Measurements from ENCODE around the gene ZNF319.
"Not testable (repeated sequence)": the region's sequence is repeated elsewhere in the genome, so short reads cannot be mapped to it uniquely, and the experiment has no call there.

The ZNF319 gene

GRCh38 chr16:58020628-58021521 lies 20.4 kb upstream of the ZNF319 start:
- DNase-seq, result peak; percentile 30

DNA sequence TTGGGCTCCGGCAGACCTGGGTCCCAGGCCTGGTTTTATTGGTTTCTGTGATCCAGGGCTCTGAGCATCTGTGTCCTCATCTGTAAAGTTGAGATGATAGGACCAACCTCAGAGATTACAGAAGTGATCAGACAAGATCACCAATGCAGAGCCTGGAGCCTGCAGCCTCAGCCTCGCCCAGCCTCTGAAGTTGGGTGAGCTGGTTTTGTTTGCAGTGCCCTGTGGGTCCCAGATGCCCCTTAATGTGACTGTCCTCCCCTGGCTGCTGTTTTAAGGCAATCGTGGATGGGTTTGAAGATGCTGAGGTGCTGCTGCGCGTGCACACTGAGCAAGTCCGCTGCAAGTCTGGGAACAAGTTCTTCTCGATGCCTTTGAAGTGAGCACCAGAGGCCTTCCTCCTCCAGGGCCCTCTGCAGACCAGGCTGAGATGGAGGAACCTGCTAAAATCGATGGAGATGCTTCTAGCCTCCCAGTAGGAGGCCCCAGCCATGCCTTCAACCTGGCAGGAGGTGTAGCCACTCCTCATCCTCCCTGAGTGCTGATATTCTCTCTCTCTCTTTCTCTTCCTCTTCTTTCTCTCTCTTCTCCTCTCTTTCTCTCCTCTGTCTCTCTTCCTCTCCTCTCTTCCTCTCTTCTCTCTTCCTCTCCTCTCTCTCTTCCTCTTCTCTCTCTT lies 19.5 kb upstream of the ZNF319 start:
- no peak for DNase-seq

- no peak for DNase-seq
These were observed 18.3 kb upstream of the ZNF319 start for GRCh38 chr16:58018803-58019202.

GRCh38 chr16:58016840-58017446 lies 16.5 kb upstream of the ZNF319 start:
- no peak for DNase-seq

DNA sequence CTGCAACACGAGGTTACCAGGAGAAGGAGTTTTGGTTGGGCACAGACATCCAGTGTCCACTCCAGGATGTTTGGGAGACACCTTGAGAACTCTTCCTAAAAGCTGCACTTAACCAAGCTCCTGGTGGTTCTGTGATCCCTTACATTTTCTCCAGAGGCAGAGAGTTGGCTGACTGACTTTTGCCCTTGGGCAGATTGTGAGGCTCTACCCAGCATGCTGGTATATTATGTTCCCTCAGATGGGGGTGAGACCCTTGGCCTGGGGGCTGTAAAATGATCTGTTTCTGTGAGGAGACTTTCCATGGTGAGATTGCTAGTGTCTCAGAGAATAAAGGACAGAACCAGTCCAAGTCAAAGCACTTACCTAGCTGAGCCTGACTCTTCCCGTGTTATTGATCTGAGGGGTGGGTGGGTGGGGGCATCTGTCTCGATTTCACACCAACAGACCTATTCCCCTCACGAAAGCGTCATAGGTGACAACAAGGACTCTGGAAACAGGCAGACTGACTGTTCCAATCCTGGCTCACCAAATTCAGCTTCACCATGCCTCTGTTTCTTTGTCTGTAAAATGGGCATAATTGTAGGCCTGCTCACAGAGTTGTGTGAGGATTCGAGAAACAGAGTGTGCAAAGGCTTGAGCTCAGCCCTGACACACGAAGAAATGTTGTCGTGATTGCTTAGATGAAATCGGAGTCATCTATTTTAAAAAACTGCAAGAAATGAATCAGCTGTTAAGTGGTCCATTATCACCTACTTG lies 12.9 kb upstream of the ZNF319 start:
- no peak for DNase-seq

DNA sequence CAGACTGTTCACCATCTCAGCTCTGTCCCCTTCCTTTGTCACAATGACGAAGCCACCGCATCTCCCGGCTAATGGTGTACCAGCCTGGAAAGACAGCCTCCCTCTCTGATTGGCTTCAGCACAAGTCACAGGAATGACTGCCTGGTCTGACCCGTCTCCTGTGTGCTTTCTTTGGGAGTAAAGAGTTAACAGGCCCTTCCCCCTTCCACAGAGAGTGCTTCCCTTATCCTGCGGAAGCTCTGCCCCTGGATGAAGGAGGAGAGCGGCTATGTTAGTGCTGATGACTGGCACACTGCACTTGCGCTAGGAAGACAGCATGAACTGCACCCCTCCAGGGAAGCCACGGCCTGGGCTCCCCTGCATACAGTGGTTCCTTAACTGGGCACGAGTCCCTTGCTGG lies 12.0 kb upstream of the ZNF319 start:
- no peak for DNase-seq

DNA sequence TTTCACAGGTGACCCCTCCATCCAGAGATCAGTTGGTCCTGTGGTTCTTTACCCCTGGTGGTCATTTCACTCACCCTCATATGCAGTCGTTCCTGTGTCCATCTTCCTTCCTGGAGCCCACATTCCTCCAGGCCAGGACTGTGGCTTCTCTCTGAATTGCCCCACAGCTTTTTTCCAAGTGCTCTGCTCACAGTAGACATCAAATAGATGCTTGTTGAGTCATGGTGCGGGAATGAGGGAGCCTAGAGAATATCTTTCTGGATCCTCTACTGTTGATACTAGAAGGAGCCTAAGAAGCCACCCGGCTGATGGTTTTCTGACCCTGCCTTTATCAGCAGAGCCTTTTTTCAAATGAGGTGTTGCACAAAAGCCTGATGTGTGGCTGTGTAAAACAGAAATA lies 11.2 kb upstream of the ZNF319 start:
- DNase-seq, result peak; percentile 40

DNA sequence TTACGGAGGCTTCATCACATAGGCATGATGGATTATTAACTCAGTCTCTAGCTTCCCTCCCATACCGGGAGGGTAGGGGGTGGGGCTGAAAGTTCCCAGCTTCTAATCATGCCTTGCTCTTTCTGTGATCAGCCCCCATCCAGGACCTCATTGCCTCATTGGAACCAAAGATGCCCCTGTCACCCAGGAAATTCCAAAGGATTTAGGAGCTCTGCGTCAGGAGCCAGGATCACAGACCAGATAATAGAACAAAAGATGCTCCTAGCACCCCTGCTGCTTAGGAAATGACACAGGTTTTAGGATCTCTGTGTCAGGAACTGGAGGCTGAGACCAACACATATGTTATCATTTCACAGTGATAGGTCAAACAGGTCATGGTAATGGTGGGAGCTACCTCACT lies 10.4 kb upstream of the ZNF319 start:
- DNase-seq, result no peak

DNA sequence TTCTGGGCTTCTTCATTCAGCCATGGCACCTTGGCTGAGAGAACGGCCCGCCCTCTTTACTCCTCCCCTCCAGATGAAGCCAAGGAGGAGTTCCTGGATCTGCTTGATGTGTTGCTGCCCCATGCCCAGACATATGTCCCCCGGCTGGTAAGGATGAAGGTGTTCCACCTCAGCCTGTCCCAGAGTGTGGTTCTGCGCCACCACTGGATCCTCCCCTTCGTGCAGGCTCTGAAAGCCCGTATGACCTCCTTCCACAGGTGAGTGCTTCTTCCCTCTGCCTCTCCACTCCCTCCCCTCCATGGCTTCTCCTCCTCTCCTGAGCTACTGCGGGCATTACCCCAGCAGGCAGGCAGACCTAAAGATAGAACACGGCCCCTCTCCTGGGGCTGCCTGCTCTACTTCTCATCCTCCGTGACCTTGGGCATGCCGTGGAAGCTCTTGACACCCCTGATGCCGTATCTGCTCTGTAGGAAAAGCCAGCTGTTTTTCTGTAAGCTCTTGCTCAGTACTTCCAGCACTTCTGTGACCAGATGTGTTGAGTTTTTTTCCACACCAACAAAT lies 9.5 kb upstream of the ZNF319 start:
- DNase-seq, result no peak

DNA sequence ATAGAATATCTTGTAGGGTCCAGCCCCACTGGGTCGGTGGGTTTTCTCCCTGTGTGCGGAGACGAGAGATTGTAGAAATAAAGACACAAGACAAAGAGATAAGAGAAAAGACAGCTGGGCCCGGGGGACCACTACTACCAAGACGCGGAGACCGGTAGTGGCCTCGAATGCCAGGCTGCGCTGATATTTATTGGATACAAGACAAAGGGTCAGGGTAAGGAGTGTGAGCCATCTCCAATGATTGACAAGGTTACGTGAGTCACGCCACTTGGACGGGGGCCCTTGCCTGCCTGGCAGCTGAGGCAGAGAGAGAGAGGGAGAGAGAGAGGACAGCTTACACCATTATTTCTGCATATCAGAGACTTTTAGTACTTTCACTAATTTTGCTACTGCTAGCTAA lies 4.3 kb upstream of the ZNF319 start:
- not testable (repeated sequence) for DNase-seq

GRCh38 chr16:58002936-58003335 lies 2.5 kb upstream of the ZNF319 start:
- no peak for DNase-seq

GRCh38 chr16:58002416-58002800 lies 1.9 kb upstream of the ZNF319 start:
- DNase-seq, result no peak

GRCh38 chr16:58001781-58002415 lies 1.4 kb upstream of the ZNF319 start:
- no peak for DNase-seq

- peak; percentile 74 for DNase-seq
These were observed 519 bp upstream of the ZNF319 start, which contains the start of gene USB1 for GRCh38 chr16:58000706-58001676. USB1 (plus strand) TSS chr16:58001407; CDS start chr16:58001484, 77 bp downstream.

GRCh38 chr16:57999366-57999970 lies 1.0 kb downstream of the ZNF319 start:
- DNase-seq, result peak; percentile 7

DNA sequence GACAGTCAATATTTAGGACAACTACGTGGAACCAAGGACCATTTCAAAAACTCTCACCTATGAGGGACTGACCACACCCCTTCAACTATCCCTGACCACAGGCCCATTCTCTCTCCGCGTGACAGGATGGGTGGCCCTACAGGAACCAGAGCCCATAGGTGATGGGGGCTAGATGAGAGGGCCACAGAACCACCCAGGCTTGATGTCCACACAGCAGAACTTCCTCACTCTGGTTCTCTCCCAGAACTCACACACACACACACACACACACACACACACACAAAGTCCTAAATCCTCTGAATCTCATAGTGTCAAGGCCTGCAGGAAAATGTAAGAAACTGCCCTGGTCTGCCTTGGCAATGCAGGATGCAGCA lies 1.5 kb downstream of the ZNF319 start:
- DNase-seq, result no peak

DNA sequence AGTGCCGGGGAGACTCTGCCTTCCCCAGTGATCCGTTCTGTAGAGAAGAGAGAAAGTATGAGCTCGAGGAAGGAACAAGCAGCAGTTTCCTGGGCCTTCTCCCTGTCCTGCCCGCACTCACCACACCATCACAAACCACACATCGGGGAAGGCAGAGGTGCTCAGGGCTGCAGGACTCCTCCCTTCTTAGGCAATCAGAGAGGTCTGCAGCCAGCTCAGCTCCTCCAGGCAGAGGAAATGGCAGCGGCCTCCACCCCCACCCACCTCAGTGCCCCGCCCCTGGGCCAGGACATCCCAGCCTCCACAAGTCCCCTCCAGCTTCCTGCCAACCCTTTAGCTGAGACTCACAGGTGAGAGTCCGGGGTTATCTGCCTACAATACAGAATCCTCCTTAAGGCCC lies 2.0 kb downstream of the ZNF319 start:
- no peak for DNase-seq

DNA sequence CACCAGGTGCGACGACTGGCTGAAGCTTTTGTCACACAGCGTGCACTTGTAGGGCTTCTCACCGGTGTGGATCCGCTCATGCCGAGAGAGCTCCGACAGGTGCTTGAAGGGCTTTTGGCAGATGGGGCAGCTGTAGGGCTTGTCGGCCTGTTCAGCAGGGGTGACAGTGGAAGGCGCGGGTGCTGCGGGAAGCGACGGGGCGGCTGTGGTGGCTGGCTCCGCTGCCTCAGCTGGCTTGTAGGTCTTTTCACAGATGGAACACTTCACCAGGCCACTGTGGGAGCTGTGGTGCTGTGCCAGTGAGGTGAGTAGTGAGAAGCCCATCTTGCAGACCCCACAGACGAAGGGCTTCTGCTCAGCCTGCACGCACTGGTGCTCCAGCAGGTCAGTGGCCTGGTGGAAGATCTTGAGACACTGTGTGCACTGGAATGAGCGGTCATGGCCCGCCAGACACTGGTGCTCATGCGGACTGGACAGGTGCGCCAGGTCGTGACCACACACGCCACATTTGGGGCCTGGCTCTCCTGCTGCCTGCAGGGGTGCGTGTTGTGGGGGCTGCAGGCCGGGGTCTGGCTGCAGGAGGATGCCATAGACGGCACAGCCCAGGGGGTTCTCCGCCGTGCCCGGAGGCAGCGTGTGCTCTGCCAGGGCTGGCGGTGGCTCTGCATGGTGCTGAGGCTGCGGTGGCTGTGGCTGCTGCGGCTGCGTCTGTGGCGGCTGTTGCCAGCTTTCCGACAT lies 2.8 kb downstream of the ZNF319 start:
- no peak for DNase-seq

GRCh38 chr16:57997176-57997527 lies 3.3 kb downstream of the ZNF319 start:
- DNase-seq, result no peak

Measured in HCEC 1CT (cell line).